A549 treated with Mapracorat at 1 μM for 4 hours (cell line): Measurements from ENCODE around the gene AQP7. TPM values are rescaled to one million over a fixed set of nuclear protein-coding genes. Genes with fewer than 3 reads are reported as not detected.

ENCODE experiments used
- total RNA-seq: library from RNA; stranded (reverse); fragments of 200-300 nt; extraction: Qiagen RNA extraction; gene quantifications from 5 replicates; pipeline ENCODE4 v1.2.3, GENCODE V29; 2022

Gene AQP7
- total RNA-seq, result 0.27 to 0.59 TPM (median 0.34 TPM) in 5 replicates

GRCh38 chr9:33402371-33402770 lies at the start of gene AQP7:
Gene AQP7, minus strand, starts transcription at chr9:33402568. Its CDS starts 1,306 bp downstream, at chr9:33401262.

GRCh38 chr9:33446946-33447798 lies 44.8 kb upstream of the AQP7 start, which contains the start of gene AQP3:
Gene AQP3, minus strand, starts transcription at chr9:33447593. Its CDS starts 63 bp downstream, at chr9:33447530.

Other genes with a start within 250 kb of the AQP7 start
- 196 to 244 TPM (median 227 TPM) in 5 replicates for gene B4GALT1, start 235.2 kb downstream of the AQP7 start, total RNA-seq
- not detected in 5 replicates for gene SPINK4, start 162.4 kb downstream of the AQP7 start, total RNA-seq
- 121 to 144 TPM (median 138 TPM) in 5 replicates for gene BAG1, start 137.9 kb downstream of the AQP7 start, total RNA-seq
- 68.4 to 84.0 TPM (median 71.0 TPM) in 5 replicates for gene CHMP5, start 137.5 kb downstream of the AQP7 start, total RNA-seq
- 29.2 to 34.1 TPM (median 31.0 TPM) in 5 replicates for gene NFX1, start 112.1 kb downstream of the AQP7 start, total RNA-seq
- gene AQP3, start 45.0 kb upstream of the AQP7 start, total RNA-seq, result 11.5 to 20.2 TPM (median 17.9 TPM) in 5 replicates
- 62.1 to 73.9 TPM (median 68.9 TPM) in 5 replicates for gene NOL6, start 71.4 kb upstream of the AQP7 start, total RNA-seq
- gene ANKRD18B, start 121.7 kb upstream of the AQP7 start, total RNA-seq, result 3.7 to 6.8 TPM (median 6.4 TPM) in 5 replicates